Measurements from ENCODE around the gene TPCN1.

- no peak for TF ChIP-seq CTCF (IDR thresholded peaks at IDR 0.05; ENCODE audit: poor library complexity)
- no peak for TF ChIP-seq EZH2 (IDR thresholded peaks at IDR 0.05; ENCODE audit: borderline replicate concordance)
These were observed 105.6 kb downstream of the TPCN1 start for GRCh38 chr12:113326775-113327395.

All from hepatocyte (in vitro differentiated cells).